ENCODE data around the gene ATP6V1C2. TPM values are rescaled to one million over a fixed set of nuclear protein-coding genes. Genes with fewer than 3 reads are reported as not detected.

Gene ATP6V1C2
- total and polyA plus RNA-seq, 2 donors from 2014 or later: 4.2 to 38.0 TPM

- H3K27ac ChIP-seq (ENCODE audit: low read depth in 2 of 2, low read length in 2 of 2): no peak overlapping the region
- no peak overlapping the region for H3K4me3 ChIP-seq (ENCODE audit: low read length in 3 of 3)
- H3K4me1 ChIP-seq (ENCODE audit: control insufficient read depth in 2 of 3, insufficient read depth in 2 of 3, low read depth in 1 of 3, low read length in 3 of 3): peaks cover 0 to 2% (median 0%) of the 10 kb centered on the region in 3 donors
- TF ChIP-seq CTCF (IDR thresholded peaks at IDR 0.05; ENCODE audit: borderline replicate concordance, extremely low read depth, insufficient read depth): no peak
- no peaks in the 10 kb centered on the region for H3K27me3 ChIP-seq (ENCODE audit: control insufficient read depth, insufficient read depth, low read length)
- no peak for FAIRE-seq
- no peak for DNase-seq
- H3K9ac ChIP-seq (ENCODE audit: low read length in 3 of 3): no peak overlapping the region
- intact Hi-C loops (cut with DNase I): no loop called here
- no peaks in the 10 kb centered on the region for H3K36me3 ChIP-seq (ENCODE audit: control insufficient read depth in 2 of 3, insufficient read depth in 3 of 3, low read length in 3 of 3)
- no peaks in the 10 kb centered on the region for H3K9me3 ChIP-seq (ENCODE audit: control insufficient read depth in 2 of 3, insufficient read depth in 1 of 3, low read length in 3 of 3)
Observed at GRCh38 chr2:10765914-10766313, 44.5 kb downstream of the ATP6V1C2 start.

GRCh38 chr2:10768063-10768507, 46.7 kb downstream of the ATP6V1C2 start:
- Histone ChIP-seq H3K9me3 (ENCODE audit: control insufficient read depth in 2 of 3, insufficient read depth in 1 of 3, low read length in 3 of 3) (no peaks in the 10 kb centered on the region), H3K4me1 (ENCODE audit: control insufficient read depth in 2 of 3, insufficient read depth in 2 of 3, low read depth in 1 of 3, low read length in 3 of 3) (no peaks in the 10 kb centered on the region), H3K27me3 (ENCODE audit: control insufficient read depth, insufficient read depth, low read length) (no peaks in the 10 kb centered on the region), H3K36me3 (ENCODE audit: control insufficient read depth in 2 of 3, insufficient read depth in 3 of 3, low read length in 3 of 3) (no peaks in the 10 kb centered on the region), H3K9ac (ENCODE audit: low read length in 3 of 3) (no peak overlapping the region), H3K4me3 (ENCODE audit: low read length in 3 of 3) (no peak overlapping the region), H3K27ac (ENCODE audit: low read depth in 2 of 2, low read length in 2 of 2) (no peak overlapping the region)
- DNase-seq (no peak), FAIRE-seq (no peak)
- no peak for TF ChIP-seq CTCF (IDR thresholded peaks at IDR 0.05; ENCODE audit: borderline replicate concordance, extremely low read depth, insufficient read depth)
- intact Hi-C loops (cut with DNase I): no loop called here

- Histone ChIP-seq H3K27ac (ENCODE audit: low read depth in 2 of 2, low read length in 2 of 2) (no peak overlapping the region), H3K9me3 (ENCODE audit: control insufficient read depth in 2 of 3, insufficient read depth in 1 of 3, low read length in 3 of 3) (no peaks in the 10 kb centered on the region), H3K4me1 (ENCODE audit: control insufficient read depth in 2 of 3, insufficient read depth in 2 of 3, low read depth in 1 of 3, low read length in 3 of 3) (no peaks in the 10 kb centered on the region), H3K27me3 (ENCODE audit: control insufficient read depth, insufficient read depth, low read length) (no peaks in the 10 kb centered on the region), H3K9ac (ENCODE audit: low read length in 3 of 3) (no peak overlapping the region), H3K36me3 (ENCODE audit: control insufficient read depth in 2 of 3, insufficient read depth in 3 of 3, low read length in 3 of 3) (no peaks in the 10 kb centered on the region), H3K4me3 (ENCODE audit: low read length in 3 of 3) (no peak overlapping the region)
- intact Hi-C loops (cut with DNase I): no loop called here
- no peak for DNase-seq
- FAIRE-seq: no peak
- no peak for TF ChIP-seq CTCF (IDR thresholded peaks at IDR 0.05; ENCODE audit: borderline replicate concordance, extremely low read depth, insufficient read depth)
Observed at GRCh38 chr2:10770956-10771750, 49.7 kb downstream of the ATP6V1C2 start.

Measured in kidney (tissue), 14 donors.